Measurements from ENCODE around the gene C9orf40.

C9orf40 gene

DNA sequence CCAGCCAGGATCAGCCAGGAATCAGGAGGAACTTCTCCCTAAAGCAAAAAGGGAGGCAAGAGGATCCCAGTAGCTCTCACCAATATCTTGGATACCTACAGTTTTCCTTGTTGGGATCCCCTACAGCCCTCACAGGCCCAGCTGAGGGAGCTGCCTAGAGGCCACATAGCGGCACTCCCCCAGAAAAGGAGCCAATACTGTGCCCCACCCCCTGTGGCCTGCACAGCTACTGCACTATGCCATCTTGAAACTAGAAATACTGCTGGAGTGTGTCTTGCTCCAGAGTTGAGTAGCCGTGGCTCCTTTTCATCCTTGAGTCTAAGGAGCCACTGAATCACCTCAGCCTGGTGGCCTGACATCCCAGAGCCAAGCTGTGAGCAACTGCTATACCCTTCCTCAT, 42.7 kb downstream of the C9orf40 start:
- Histone ChIP-seq H3K9ac (ENCODE audit: low read depth, low read length, poor library complexity, severe bottlenecking) (no peak overlapping the region), H3F3A (ENCODE audit: low read depth) (no peaks in the 10 kb centered on the region), H3K4me2 (ENCODE audit: low read depth, low read length, poor library complexity, severe bottlenecking) (no peak overlapping the region), H3K9me3 (ENCODE audit: insufficient read depth, low read depth, low read length) (no peaks in the 10 kb centered on the region), H3K4me1 (ENCODE audit: insufficient read depth, low read length, poor library complexity, severe bottlenecking) (no peaks in the 10 kb centered on the region), H4K20me1 (ENCODE audit: insufficient read depth, low read length, poor library complexity, severe bottlenecking) (no peaks in the 10 kb centered on the region), H3K9me2 (replicated peaks; ENCODE audit: low read depth, low read length) (no peaks in the 10 kb centered on the region), H3K27me3 (ENCODE audit: insufficient read depth, low read length, poor library complexity, severe bottlenecking) (no peaks in the 10 kb centered on the region), H3K79me2 (ENCODE audit: insufficient read depth, low read length) (no peaks in the 10 kb centered on the region), H3K36me3 (ENCODE audit: insufficient read depth, low read length) (no peaks in the 10 kb centered on the region), H3K4me3 (ENCODE audit: low read length, poor library complexity, severe bottlenecking) (no peak overlapping the region), H2AFZ (ENCODE audit: low read length) (no peak overlapping the region)
- no peak for TF ChIP-seq EZH2phosphoT487 (IDR thresholded peaks at IDR 0.05; ENCODE audit: borderline replicate concordance)

DNA sequence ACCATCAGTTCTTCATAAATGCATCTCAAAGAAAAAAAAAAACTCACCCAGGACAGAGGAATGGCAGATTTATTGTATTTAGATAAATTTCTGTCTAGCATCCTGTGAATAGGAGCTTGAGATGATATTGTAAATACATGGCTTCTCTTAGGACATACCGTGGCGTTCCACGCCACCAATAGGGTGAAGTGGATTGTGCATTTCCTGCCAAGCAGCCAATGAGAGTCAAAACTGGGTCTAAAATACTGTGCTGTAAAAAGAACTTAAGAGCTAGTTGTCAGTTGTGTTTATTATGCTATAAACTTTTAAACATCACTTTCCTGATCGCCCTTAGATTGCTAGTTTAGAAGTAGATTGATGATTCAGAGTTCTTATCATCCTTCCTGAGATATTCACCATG, 44.0 kb downstream of the C9orf40 start:
- no peak overlapping the region for H2AFZ ChIP-seq (ENCODE audit: low read length)
- H3K9ac ChIP-seq (ENCODE audit: low read depth, low read length, poor library complexity, severe bottlenecking): no peak overlapping the region
- H3K9me3 ChIP-seq (ENCODE audit: insufficient read depth, low read depth, low read length): no peaks in the 10 kb centered on the region
- no peaks in the 10 kb centered on the region for H3K27me3 ChIP-seq (ENCODE audit: insufficient read depth, low read length, poor library complexity, severe bottlenecking)
- no peaks in the 10 kb centered on the region for H3K4me1 ChIP-seq (ENCODE audit: insufficient read depth, low read length, poor library complexity, severe bottlenecking)
- no peak overlapping the region for H3K4me2 ChIP-seq (ENCODE audit: low read depth, low read length, poor library complexity, severe bottlenecking)
- no peaks in the 10 kb centered on the region for H3K79me2 ChIP-seq (ENCODE audit: insufficient read depth, low read length)
- no peak for TF ChIP-seq EZH2phosphoT487 (IDR thresholded peaks at IDR 0.05; ENCODE audit: borderline replicate concordance)
- TF ChIP-seq, protein P1, sequence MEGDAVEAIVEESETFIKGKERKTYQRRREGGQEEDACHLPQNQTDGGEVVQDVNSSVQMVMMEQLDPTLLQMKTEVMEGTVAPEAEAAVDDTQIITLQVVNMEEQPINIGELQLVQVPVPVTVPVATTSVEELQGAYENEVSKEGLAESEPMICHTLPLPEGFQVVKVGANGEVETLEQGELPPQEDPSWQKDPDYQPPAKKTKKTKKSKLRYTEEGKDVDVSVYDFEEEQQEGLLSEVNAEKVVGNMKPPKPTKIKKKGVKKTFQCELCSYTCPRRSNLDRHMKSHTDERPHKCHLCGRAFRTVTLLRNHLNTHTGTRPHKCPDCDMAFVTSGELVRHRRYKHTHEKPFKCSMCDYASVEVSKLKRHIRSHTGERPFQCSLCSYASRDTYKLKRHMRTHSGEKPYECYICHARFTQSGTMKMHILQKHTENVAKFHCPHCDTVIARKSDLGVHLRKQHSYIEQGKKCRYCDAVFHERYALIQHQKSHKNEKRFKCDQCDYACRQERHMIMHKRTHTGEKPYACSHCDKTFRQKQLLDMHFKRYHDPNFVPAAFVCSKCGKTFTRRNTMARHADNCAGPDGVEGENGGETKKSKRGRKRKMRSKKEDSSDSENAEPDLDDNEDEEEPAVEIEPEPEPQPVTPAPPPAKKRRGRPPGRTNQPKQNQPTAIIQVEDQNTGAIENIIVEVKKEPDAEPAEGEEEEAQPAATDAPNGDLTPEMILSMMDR (conservative IDR thresholded peaks at IDR 0.05; ENCODE audit: low read length): no peak
- H3K36me3 ChIP-seq (ENCODE audit: insufficient read depth, low read length): no peaks in the 10 kb centered on the region
- no peak overlapping the region for H3K4me3 ChIP-seq (ENCODE audit: low read length, poor library complexity, severe bottlenecking)
- H3K9me2 ChIP-seq (replicated peaks; ENCODE audit: low read depth, low read length): no peaks in the 10 kb centered on the region
- no peaks in the 10 kb centered on the region for H3F3A ChIP-seq (ENCODE audit: low read depth)
- H4K20me1 ChIP-seq (ENCODE audit: insufficient read depth, low read length, poor library complexity, severe bottlenecking): no peaks in the 10 kb centered on the region

DNA sequence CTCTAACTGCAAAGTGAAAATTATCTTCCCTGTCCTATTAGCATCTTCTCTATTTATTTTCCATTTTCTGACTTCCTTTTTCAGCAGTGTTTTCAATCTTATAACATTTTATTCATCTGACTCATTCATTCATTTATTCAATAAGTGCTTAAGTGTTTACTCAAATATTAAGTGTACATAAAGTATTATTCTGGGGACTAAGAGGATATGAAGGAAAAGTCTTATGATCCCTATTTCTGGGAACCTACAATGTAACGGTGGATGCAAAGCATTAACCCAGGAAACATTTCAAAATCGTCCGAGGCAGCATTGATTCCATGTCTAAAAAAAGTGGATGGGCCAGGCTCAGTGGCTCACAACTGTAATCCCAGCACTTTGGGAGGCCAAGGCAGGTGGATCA, 45.6 kb downstream of the C9orf40 start:
- H3K9me2 ChIP-seq (replicated peaks; ENCODE audit: low read depth, low read length): no peaks in the 10 kb centered on the region
- H3K4me3 ChIP-seq (ENCODE audit: low read length, poor library complexity, severe bottlenecking): no peak overlapping the region

DNA sequence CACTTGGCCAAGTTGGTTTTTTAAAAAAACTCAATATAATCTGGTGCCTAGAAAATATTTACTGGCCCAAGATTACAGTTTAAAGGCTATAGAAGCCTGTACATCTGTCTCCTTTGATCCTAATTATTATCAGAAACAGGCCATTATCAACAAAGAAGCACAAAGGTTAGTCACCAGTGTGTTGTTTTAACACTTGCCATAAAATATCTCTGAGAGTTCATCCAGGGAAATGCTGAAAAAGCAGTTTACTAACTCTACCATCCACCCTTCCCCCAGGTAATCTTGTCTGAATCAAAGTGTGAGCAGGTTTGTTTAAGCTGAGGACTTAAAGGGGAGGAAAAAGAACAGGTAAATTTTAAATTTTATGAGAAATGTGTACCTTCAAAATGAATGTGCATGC, 51.7 kb downstream of the C9orf40 start:
- H3K4me1 ChIP-seq (ENCODE audit: insufficient read depth, low read length, poor library complexity, severe bottlenecking): no peaks in the 10 kb centered on the region
- H3K9ac ChIP-seq (ENCODE audit: low read depth, low read length, poor library complexity, severe bottlenecking): no peak overlapping the region
- H3F3A ChIP-seq (ENCODE audit: low read depth): no peaks in the 10 kb centered on the region
- H3K4me2 ChIP-seq (ENCODE audit: low read depth, low read length, poor library complexity, severe bottlenecking): no peak overlapping the region
- no peaks in the 10 kb centered on the region for H3K36me3 ChIP-seq (ENCODE audit: insufficient read depth, low read length)
- H3K4me3 ChIP-seq (ENCODE audit: low read length, poor library complexity, severe bottlenecking): no peak overlapping the region
- H3K9me2 ChIP-seq (replicated peaks; ENCODE audit: low read depth, low read length): no peaks in the 10 kb centered on the region
- H4K20me1 ChIP-seq (ENCODE audit: insufficient read depth, low read length, poor library complexity, severe bottlenecking): no peaks in the 10 kb centered on the region
- no peaks in the 10 kb centered on the region for H3K79me2 ChIP-seq (ENCODE audit: insufficient read depth, low read length)
- no peaks in the 10 kb centered on the region for H3K9me3 ChIP-seq (ENCODE audit: insufficient read depth, low read depth, low read length)
- TF ChIP-seq, protein P1 (conservative IDR thresholded peaks at IDR 0.05; ENCODE audit: low read length): no peak
- no peak for TF ChIP-seq EZH2phosphoT487 (IDR thresholded peaks at IDR 0.05; ENCODE audit: borderline replicate concordance)
- H2AFZ ChIP-seq (ENCODE audit: low read length): no peak overlapping the region
- H3K27me3 ChIP-seq (ENCODE audit: insufficient read depth, low read length, poor library complexity, severe bottlenecking): no peaks in the 10 kb centered on the region

More for the DNA sequence above, 45.6 kb downstream of the C9orf40 start:
- no peaks in the 10 kb centered on the region for H3K27me3 ChIP-seq (ENCODE audit: insufficient read depth, low read length, poor library complexity, severe bottlenecking)
- H3F3A ChIP-seq (ENCODE audit: low read depth): no peaks in the 10 kb centered on the region
- H3K4me1 ChIP-seq (ENCODE audit: insufficient read depth, low read length, poor library complexity, severe bottlenecking): no peaks in the 10 kb centered on the region
- no peaks in the 10 kb centered on the region for H3K9me3 ChIP-seq (ENCODE audit: insufficient read depth, low read depth, low read length)
- H3K79me2 ChIP-seq (ENCODE audit: insufficient read depth, low read length): no peaks in the 10 kb centered on the region
- no peak overlapping the region for H2AFZ ChIP-seq (ENCODE audit: low read length)
- no peaks in the 10 kb centered on the region for H4K20me1 ChIP-seq (ENCODE audit: insufficient read depth, low read length, poor library complexity, severe bottlenecking)
- no peak overlapping the region for H3K9ac ChIP-seq (ENCODE audit: low read depth, low read length, poor library complexity, severe bottlenecking)
- H3K36me3 ChIP-seq (ENCODE audit: insufficient read depth, low read length): no peaks in the 10 kb centered on the region
- no peak overlapping the region for H3K4me2 ChIP-seq (ENCODE audit: low read depth, low read length, poor library complexity, severe bottlenecking)
- TF ChIP-seq, protein P1 (conservative IDR thresholded peaks at IDR 0.05; ENCODE audit: low read length): no peak

All from Loucy (cell line).